ENCODE data around the gene DRG2. TPM values are rescaled to one million over a fixed set of nuclear protein-coding genes. Genes with fewer than 3 reads are reported as not detected.
A peak's percentile ranks its signal among the peaks of the same experiment; 100 is the strongest.

DRG2 gene
- total and polyA plus RNA-seq, 9 of the 15 experiments (the other 6 are each of a cell fraction or from before 2014, with no cell fraction given) = 6.6 to 36.7 (median 26.1) TPM

- BruUV-seq (replicated peaks) = no TSS peak
- ChIA-PET POLR2A (no interaction called here), CTCF (ENCODE audit: low intra/inter-chr PET ratio) (no interaction called here)
- peak overlapping the region; percentile 35 for H3K4me2 ChIP-seq (ENCODE audit: insufficient read depth, low read length)
- FAIRE-seq (peak; percentile 82), DNase-seq (ENCODE audit: extremely low read depth in 1 of 4, low spot score in 3 of 4) (peak in 1 of 4 experiments; percentile 36), ATAC-seq (no peak)
- H4K20me1 ChIP-seq (replicated peaks; ENCODE audit: control insufficient read depth, insufficient read depth, low read length) = no peaks in the 10 kb centered on the region; the same call in 1 of the 2 replicates
- no peak overlapping the region; a peak in 1 of 4 replicates for H3K9ac ChIP-seq (ENCODE audit: insufficient read depth in 1 of 2, low read depth in 2 of 2, low read length in 2 of 2)
- H3K79me2 ChIP-seq (ENCODE audit: control insufficient read depth, insufficient read depth, low read length) = peaks cover 38% of the 10 kb centered on the region
- peaks cover 15% of the 10 kb centered on the region; the same call in 2 of the 3 replicates for H3K36me3 ChIP-seq (ENCODE audit: control insufficient read depth, insufficient read depth, low read length)
- H3K4me3 ChIP-seq = no peak overlapping the region
- WGBS (ENCODE audit: insufficient coverage, low coverage, missing lambda C conversion rate) = 6% methylated on average over 8 of the region's 8 CpGs
- intact Hi-C loops (cut with micrococcal nuclease) (loop anchor here (5.0 kb wide), 1 partner anchor 44 kb away; the partner anchor contains the start of gene DRG2), in situ Hi-C loops (cut with MboI) (no loop called here)
- H3K27ac ChIP-seq (ENCODE audit: extremely low read depth, low read depth, low read length) = peak overlapping the region; percentile 20; the same call in 1 of the 3 replicates
- H3K9me1 ChIP-seq (ENCODE audit: control insufficient read depth, insufficient read depth, low read length) = no peaks in the 10 kb centered on the region
- H3K27me3 ChIP-seq (ENCODE audit: control insufficient read depth in 2 of 2, insufficient read depth in 2 of 2, low read length in 2 of 2) = no peaks in the 10 kb centered on the region
- H2AFZ ChIP-seq (ENCODE audit: low read depth, low read length) = 0 out of 2 replicates have a peak overlapping the region, but pooled peaks have one; percentile 14
- H3K4me1 ChIP-seq (replicated peaks in 1 of 2; ENCODE audit: control insufficient read depth in 2 of 2, insufficient read depth in 2 of 2, low read length in 2 of 2) = peaks cover 16 to 27% of the 10 kb centered on the region in 2 experiments; a peak in 4 of 5 replicates
- H3K9me3 ChIP-seq (replicated peaks; ENCODE audit: control insufficient read depth, insufficient read depth, low read depth, low read length) = no peaks in the 10 kb centered on the region
- no peak for TF ChIP-seq HES1 (IDR thresholded peaks at IDR 0.05; ENCODE audit: low read depth)
- no peak for TF ChIP-seq CBX5 (IDR thresholded peaks at IDR 0.05; ENCODE audit: borderline replicate concordance, low read depth)
- TF ChIP-seq SREBF1 (IDR thresholded peaks at IDR 0.05; ENCODE audit: borderline replicate concordance, low read depth, low read length) = no peak
- TF ChIP-seq CBFA2T3 (IDR thresholded peaks at IDR 0.05) = peak; percentile 40; the same call in 1 of the 2 replicates
- TF ChIP-seq MBD2 (IDR thresholded peaks at IDR 0.05; ENCODE audit: borderline replicate concordance, low read depth) = no peak
- TF ChIP-seq RBM14 (IDR thresholded peaks at IDR 0.05; ENCODE audit: borderline replicate concordance, insufficient read depth, low read depth, low read length) = no peak
- TF ChIP-seq HINFP (tag; conservative IDR thresholded peaks at IDR 0.05; ENCODE audit: low read depth) = no peak
- no peak for TF ChIP-seq GMEB1 (CRISPR knock-in tag; IDR thresholded peaks at IDR 0.05)
- no peak for TF ChIP-seq BCL6 (CRISPR knock-in tag; IDR thresholded peaks at IDR 0.05)
- TF ChIP-seq MECOM (CRISPR knock-in tag; IDR thresholded peaks at IDR 0.05) = no peak
These were observed 44.8 kb upstream of the DRG2 start for GRCh38 chr17:18042983-18043382.
